Ishikawa (cell line): ENCODE data around the gene EEFSEC.

Experiments
- CEBPB ChIP-seq: IDR thresholded peaks from 2 replicates; pipeline ENCODE4 v1.6.1; 2012
- CREB1 ChIP-seq: IDR thresholded peaks from 2 replicates; pipeline ENCODE4 v1.6.1; 2012; ENCODE audit warnings: low read depth
- EGR1 ChIP-seq: IDR thresholded peaks from 2 replicates; pipeline ENCODE4 v1.6.1; 2012
- EP300 ChIP-seq: IDR thresholded peaks from 2 replicates; pipeline ENCODE4 v1.6.1; 2012; ENCODE audit warnings: borderline replicate concordance
- FOXM1 ChIP-seq: IDR thresholded peaks from 2 replicates; pipeline ENCODE4 v1.6.1; 2012; ENCODE audit warnings: low read depth, borderline replicate concordance
- NFIC ChIP-seq: IDR thresholded peaks from 2 replicates; pipeline ENCODE4 v1.6.1; 2012
- RAD21 ChIP-seq: IDR thresholded peaks from 2 replicates; pipeline ENCODE4 v1.6.1; 2012; ENCODE audit warnings: low read depth
- TAF1 ChIP-seq: IDR thresholded peaks from 2 replicates; pipeline ENCODE4 v1.6.1; 2012; ENCODE audit warnings: low read depth, mild to moderate bottlenecking
- TCF12 ChIP-seq: IDR thresholded peaks from 2 replicates; pipeline ENCODE4 v1.6.1; 2012; ENCODE audit warnings: low read depth
- TEAD4 ChIP-seq: IDR thresholded peaks from 2 replicates; pipeline ENCODE4 v1.6.1; 2012
- YY1 ChIP-seq: IDR thresholded peaks from 2 replicates; pipeline ENCODE4 v1.6.1; 2012; ENCODE audit warnings: low read depth
- ZBTB7A ChIP-seq: IDR thresholded peaks from 2 replicates; pipeline ENCODE4 v1.6.1; 2012; ENCODE audit warnings: low read depth
- TF ChIP-seq, protein P1 (sequence below): IDR thresholded peaks from 2 replicates; pipeline ENCODE4 v1.6.1; 2012; ENCODE audit warnings: low read depth, mild to moderate bottlenecking
- TF ChIP-seq, protein P2 (sequence below): IDR thresholded peaks from 2 replicates; pipeline ENCODE4 v1.6.1; 2012
- TF ChIP-seq, protein P3 (sequence below): IDR thresholded peaks from 2 replicates; pipeline ENCODE4 v1.6.1; 2012

EEFSEC gene

DNA sequence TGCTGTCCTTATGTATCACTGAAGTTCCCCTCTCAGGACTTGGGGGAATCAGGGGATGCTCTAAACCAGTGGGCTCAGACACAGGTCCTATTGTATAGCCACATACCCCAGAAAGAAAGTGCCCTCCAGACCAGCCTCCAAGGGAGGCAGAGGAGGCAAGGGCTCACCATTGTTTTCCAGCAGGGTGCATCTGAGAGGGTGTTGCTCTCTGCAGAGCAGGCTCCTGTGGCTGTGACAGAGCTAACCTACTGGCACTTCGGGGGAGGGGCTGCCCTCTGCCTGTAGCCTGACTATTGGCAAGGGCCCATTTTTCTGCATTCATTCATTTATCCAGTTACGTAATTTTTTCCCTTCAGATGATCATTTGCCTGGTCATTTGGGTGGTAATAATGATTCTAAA, 39.9 kb downstream of the EEFSEC start:
- TF ChIP-seq TCF12 (no peak), EP300 (no peak), CREB1 (no peak), YY1 (no peak), TAF1 (no peak)
- TF ChIP-seq, protein P1, sequence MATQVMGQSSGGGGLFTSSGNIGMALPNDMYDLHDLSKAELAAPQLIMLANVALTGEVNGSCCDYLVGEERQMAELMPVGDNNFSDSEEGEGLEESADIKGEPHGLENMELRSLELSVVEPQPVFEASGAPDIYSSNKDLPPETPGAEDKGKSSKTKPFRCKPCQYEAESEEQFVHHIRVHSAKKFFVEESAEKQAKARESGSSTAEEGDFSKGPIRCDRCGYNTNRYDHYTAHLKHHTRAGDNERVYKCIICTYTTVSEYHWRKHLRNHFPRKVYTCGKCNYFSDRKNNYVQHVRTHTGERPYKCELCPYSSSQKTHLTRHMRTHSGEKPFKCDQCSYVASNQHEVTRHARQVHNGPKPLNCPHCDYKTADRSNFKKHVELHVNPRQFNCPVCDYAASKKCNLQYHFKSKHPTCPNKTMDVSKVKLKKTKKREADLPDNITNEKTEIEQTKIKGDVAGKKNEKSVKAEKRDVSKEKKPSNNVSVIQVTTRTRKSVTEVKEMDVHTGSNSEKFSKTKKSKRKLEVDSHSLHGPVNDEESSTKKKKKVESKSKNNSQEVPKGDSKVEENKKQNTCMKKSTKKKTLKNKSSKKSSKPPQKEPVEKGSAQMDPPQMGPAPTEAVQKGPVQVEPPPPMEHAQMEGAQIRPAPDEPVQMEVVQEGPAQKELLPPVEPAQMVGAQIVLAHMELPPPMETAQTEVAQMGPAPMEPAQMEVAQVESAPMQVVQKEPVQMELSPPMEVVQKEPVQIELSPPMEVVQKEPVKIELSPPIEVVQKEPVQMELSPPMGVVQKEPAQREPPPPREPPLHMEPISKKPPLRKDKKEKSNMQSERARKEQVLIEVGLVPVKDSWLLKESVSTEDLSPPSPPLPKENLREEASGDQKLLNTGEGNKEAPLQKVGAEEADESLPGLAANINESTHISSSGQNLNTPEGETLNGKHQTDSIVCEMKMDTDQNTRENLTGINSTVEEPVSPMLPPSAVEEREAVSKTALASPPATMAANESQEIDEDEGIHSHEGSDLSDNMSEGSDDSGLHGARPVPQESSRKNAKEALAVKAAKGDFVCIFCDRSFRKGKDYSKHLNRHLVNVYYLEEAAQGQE = no peak
- TF ChIP-seq, protein P2, sequence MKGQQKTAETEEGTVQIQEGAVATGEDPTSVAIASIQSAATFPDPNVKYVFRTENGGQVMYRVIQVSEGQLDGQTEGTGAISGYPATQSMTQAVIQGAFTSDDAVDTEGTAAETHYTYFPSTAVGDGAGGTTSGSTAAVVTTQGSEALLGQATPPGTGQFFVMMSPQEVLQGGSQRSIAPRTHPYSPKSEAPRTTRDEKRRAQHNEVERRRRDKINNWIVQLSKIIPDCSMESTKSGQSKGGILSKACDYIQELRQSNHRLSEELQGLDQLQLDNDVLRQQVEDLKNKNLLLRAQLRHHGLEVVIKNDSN = no peak

DNA sequence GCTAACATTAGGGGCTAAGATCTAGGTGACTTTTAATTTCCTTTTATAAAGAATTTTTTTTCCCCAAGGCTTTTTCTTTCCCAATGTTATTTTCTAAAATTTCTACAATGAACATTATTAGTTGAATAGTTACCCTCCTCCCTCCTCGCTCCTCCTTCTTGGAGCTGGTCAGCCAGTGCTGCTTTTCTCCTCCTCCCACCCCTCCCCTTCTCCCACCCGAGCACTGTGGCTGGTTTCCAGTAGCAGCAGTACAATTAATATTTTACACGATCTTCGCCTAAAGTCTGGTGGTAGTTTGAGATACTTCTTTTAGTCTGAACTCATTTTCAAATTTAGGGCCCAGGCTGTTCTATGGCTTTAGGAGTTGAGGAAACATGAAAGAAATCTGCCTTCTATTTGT, 41.6 kb downstream of the EEFSEC start:
- TF ChIP-seq TCF12 (no peak), YY1 (no peak)

DNA sequence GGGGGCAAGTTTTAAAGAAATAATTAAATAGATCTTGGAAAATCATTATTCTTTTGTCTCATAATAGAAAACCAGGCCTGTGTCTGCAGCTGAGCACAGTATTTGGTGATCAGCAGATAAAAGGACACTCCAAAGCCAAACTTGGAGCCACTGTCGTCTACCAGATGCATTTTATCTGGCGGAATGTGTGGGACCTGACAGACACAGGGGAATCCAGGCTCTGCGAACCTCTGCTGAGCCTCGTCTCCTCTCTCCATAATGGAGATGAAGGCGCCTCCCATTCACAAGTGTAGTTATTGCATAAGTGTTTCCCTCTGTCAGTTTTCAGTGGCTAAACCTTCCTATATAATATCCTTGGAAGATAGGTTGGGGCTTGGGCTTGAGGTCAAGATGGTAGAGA, 42.1 kb downstream of the EEFSEC start:
- TF ChIP-seq, protein P1 = no peak
- no peak for TF ChIP-seq EGR1
- TF ChIP-seq, protein P3, sequence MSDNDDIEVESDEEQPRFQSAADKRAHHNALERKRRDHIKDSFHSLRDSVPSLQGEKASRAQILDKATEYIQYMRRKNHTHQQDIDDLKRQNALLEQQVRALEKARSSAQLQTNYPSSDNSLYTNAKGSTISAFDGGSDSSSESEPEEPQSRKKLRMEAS = no peak
- TF ChIP-seq ZBTB7A = no peak

DNA sequence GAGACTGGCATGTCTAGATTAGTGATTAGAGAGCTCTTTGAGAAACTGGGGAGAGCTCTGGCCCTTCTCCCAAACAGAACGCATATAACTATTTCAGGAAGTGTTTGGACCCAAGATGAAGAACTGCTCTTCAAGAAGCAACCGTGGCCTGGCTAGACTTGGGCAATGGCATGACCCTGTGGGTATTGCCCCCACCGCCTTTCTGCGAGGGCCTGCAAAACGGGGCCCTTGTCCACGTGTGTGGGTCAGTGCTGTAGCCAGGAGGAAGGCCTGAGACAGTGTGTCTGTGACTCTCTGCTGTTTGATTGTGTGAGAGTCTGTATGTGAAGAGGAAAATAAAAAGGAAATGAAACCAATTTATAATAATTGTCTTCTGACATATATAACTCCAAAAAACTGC, 42.5 kb downstream of the EEFSEC start:
- TF ChIP-seq, protein P2 = no peak
- TF ChIP-seq YY1 (no peak), TEAD4 (no peak), CEBPB (no peak), TCF12 (no peak), CREB1 (no peak), RAD21 (no peak), ZBTB7A (no peak), NFIC (no peak), EP300 (no peak), EGR1 (no peak), FOXM1 (no peak)
- TF ChIP-seq, protein P3 = no peak
- TF ChIP-seq, protein P1 = no peak

DNA sequence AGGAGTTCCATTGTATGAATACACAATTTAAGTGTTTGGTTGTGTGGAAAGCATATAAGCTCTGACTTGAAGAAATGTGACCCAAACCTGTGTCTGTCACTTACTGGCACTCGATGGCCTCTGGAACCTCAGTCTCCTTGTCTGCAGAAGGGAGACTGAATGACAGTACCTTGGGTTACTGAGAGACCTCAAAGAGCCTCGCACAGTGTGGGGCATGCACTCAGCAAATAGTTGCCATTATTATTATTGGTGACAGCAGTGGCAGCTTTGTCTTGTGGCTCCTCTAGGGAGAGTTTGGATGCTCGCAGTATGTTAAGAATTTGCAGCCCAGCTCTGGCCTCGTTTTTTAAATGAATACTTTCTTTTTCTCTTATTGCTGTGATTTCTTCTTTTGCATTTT, 43.4 kb downstream of the EEFSEC start:
- TF ChIP-seq, protein P1 = no peak
